ENCODE measurements around the gene RAD54L.

RAD54L gene

GRCh38 chr1:46262508-46262907 lies 14.9 kb downstream of the RAD54L start:
- no peak for DNase-seq (ENCODE audit: extremely low read depth, low read depth)
- no peak for TF ChIP-seq CTCF (IDR thresholded peaks at IDR 0.05; ENCODE audit: low read depth, low read length)

GRCh38 chr1:46263146-46263545 lies 15.6 kb downstream of the RAD54L start:
- no peak for TF ChIP-seq CTCF (IDR thresholded peaks at IDR 0.05; ENCODE audit: low read depth, low read length)
- DNase-seq (ENCODE audit: extremely low read depth, low read depth) = no peak

- TF ChIP-seq CTCF (IDR thresholded peaks at IDR 0.05; ENCODE audit: low read depth, low read length) = no peak
- no peak for DNase-seq (ENCODE audit: extremely low read depth, low read depth)
Measured at GRCh38 chr1:46268578-46268977, 21.0 kb downstream of the RAD54L start.

GRCh38 chr1:46274225-46275029 lies 26.9 kb downstream of the RAD54L start:
- no peak for DNase-seq (ENCODE audit: extremely low read depth, low read depth)
- no peak for TF ChIP-seq CTCF (IDR thresholded peaks at IDR 0.05; ENCODE audit: low read depth, low read length)

- DNase-seq (ENCODE audit: extremely low read depth, low read depth) = no peak
- no peak for TF ChIP-seq CTCF (IDR thresholded peaks at IDR 0.05; ENCODE audit: low read depth, low read length)
Measured at GRCh38 chr1:46275030-46275337, 27.4 kb downstream of the RAD54L start.

GRCh38 chr1:46277658-46278373 lies 30.3 kb downstream of the RAD54L start:
- no peak for DNase-seq (ENCODE audit: extremely low read depth, low read depth)
- no peak for TF ChIP-seq CTCF (IDR thresholded peaks at IDR 0.05; ENCODE audit: low read depth, low read length)

- TF ChIP-seq CTCF (IDR thresholded peaks at IDR 0.05; ENCODE audit: low read depth, low read length) = no peak
- no peak for DNase-seq (ENCODE audit: extremely low read depth, low read depth)
Measured at GRCh38 chr1:46278807-46279206, 31.2 kb downstream of the RAD54L start.

All from AG09319 (cell line).